Upper lobe of left lung (tissue), 4 donors: ENCODE results near the gene RNASE8.

Source experiments
- POLR2AphosphoS5 ChIP-seq, 2 donors: sonication (generic); formaldehyde crosslinking; IDR thresholded peaks; one replicate each; pipeline ENCODE4 v1.5.1; 2017; ENCODE audit warnings: antibody characterized with exemption in 2 of 2
- TF ChIP-seq, protein P1 (sequence below), 6 experiments: fragments of 450-650 bp in 4 of 6; fragments of 200-600 bp in 2 of 6; sonication (generic) in 2 of 6; IDR thresholded peaks; one replicate each; pipeline ENCODE4 v1.5.1; 2016 to 2019; ENCODE audit warnings: antibody characterized with exemption in 6 of 6

- no peak for TF ChIP-seq POLR2AphosphoS5 (IDR thresholded peaks at IDR 0.05)
- TF ChIP-seq, protein P1, sequence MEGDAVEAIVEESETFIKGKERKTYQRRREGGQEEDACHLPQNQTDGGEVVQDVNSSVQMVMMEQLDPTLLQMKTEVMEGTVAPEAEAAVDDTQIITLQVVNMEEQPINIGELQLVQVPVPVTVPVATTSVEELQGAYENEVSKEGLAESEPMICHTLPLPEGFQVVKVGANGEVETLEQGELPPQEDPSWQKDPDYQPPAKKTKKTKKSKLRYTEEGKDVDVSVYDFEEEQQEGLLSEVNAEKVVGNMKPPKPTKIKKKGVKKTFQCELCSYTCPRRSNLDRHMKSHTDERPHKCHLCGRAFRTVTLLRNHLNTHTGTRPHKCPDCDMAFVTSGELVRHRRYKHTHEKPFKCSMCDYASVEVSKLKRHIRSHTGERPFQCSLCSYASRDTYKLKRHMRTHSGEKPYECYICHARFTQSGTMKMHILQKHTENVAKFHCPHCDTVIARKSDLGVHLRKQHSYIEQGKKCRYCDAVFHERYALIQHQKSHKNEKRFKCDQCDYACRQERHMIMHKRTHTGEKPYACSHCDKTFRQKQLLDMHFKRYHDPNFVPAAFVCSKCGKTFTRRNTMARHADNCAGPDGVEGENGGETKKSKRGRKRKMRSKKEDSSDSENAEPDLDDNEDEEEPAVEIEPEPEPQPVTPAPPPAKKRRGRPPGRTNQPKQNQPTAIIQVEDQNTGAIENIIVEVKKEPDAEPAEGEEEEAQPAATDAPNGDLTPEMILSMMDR (IDR thresholded peaks at IDR 0.05): no peak
Measured at GRCh38 chr14:21016413-21017190, 41.0 kb upstream of the RNASE8 start.
